Panc1 (cell line): ENCODE data around the gene KCNG2.

ENCODE experiments used
- POLR2AphosphoS5 ChIP-seq: IDR thresholded peaks from 2 replicates; pipeline ENCODE4 v1.6.1; 2012; ENCODE audit warnings: mild to moderate bottlenecking, low read depth, low read length, moderate library complexity
- SIN3A ChIP-seq: IDR thresholded peaks from 2 replicates; pipeline ENCODE4 v1.6.1; 2012; ENCODE audit warnings: low read depth, mild to moderate bottlenecking, low read length, moderate library complexity, borderline replicate concordance; ENCODE audit not compliant: insufficient read depth
- TCF7L2 ChIP-seq: IDR thresholded peaks from 2 replicates; pipeline ENCODE4 v1.6.1; 2011; ENCODE audit warnings: mild to moderate bottlenecking, low read depth, low read length, inconsistent platforms
- TF ChIP-seq, protein P1 (sequence below), 2 experiments: IDR thresholded peaks; 2 replicates each; pipeline ENCODE4 v1.6.1; 2011 to 2012; ENCODE audit warnings: low read depth in 2 of 2, control low read depth in 1 of 2, low read length in 1 of 2, mild to moderate bottlenecking in 1 of 2, moderate library complexity in 1 of 2; ENCODE audit not compliant: insufficient read depth in 1 of 2
- TF ChIP-seq, protein P2 (sequence below): fragments of 450-650 bp; IDR thresholded peaks from 2 replicates; pipeline ENCODE4 v1.5.1; 2017; ENCODE audit warnings: mild to moderate bottlenecking

DNA sequence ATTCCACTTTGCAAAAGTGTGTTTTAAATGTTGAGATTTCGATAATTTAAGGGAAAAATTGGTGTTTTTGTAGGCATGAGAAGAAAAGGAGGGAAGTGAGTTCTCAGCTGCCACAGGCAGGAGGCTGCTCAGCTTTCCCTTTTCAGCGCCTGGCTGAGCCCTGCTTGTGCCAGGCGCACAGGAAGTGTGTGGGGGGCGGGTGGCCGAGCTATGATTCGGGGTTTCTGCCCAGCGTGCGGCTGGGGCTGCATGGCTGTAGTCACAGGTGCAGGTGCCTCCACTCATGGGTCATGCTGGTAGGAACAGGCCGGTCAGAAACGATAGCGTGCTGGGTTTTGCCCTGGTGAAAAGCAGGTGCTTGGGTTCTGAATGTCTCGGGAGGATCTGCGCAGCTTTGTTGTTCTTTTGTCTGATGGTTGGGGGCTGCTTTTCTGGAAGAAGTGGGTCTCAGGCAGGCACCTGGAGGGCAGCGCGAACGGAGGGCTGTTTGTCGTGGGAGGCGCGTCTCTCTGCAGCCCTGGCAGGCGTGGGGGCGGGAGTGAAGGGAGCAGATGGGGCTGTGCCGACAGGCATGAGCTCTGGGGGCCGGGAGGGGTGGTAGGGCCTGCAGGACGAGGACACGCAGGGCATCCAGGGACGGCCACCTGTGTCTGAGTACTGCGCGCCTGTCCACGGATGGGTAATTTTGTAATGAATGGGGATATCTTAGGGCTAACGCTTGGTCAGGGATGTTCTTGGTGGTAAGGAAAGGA, 2.1 kb downstream of the KCNG2 start:
- TF ChIP-seq, protein P1, sequence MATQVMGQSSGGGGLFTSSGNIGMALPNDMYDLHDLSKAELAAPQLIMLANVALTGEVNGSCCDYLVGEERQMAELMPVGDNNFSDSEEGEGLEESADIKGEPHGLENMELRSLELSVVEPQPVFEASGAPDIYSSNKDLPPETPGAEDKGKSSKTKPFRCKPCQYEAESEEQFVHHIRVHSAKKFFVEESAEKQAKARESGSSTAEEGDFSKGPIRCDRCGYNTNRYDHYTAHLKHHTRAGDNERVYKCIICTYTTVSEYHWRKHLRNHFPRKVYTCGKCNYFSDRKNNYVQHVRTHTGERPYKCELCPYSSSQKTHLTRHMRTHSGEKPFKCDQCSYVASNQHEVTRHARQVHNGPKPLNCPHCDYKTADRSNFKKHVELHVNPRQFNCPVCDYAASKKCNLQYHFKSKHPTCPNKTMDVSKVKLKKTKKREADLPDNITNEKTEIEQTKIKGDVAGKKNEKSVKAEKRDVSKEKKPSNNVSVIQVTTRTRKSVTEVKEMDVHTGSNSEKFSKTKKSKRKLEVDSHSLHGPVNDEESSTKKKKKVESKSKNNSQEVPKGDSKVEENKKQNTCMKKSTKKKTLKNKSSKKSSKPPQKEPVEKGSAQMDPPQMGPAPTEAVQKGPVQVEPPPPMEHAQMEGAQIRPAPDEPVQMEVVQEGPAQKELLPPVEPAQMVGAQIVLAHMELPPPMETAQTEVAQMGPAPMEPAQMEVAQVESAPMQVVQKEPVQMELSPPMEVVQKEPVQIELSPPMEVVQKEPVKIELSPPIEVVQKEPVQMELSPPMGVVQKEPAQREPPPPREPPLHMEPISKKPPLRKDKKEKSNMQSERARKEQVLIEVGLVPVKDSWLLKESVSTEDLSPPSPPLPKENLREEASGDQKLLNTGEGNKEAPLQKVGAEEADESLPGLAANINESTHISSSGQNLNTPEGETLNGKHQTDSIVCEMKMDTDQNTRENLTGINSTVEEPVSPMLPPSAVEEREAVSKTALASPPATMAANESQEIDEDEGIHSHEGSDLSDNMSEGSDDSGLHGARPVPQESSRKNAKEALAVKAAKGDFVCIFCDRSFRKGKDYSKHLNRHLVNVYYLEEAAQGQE (IDR thresholded peaks at IDR 0.05; ENCODE audit: insufficient read depth in 1 of 2, low read depth in 2 of 2, low read length in 1 of 2): no peak
- TF ChIP-seq, protein P2, sequence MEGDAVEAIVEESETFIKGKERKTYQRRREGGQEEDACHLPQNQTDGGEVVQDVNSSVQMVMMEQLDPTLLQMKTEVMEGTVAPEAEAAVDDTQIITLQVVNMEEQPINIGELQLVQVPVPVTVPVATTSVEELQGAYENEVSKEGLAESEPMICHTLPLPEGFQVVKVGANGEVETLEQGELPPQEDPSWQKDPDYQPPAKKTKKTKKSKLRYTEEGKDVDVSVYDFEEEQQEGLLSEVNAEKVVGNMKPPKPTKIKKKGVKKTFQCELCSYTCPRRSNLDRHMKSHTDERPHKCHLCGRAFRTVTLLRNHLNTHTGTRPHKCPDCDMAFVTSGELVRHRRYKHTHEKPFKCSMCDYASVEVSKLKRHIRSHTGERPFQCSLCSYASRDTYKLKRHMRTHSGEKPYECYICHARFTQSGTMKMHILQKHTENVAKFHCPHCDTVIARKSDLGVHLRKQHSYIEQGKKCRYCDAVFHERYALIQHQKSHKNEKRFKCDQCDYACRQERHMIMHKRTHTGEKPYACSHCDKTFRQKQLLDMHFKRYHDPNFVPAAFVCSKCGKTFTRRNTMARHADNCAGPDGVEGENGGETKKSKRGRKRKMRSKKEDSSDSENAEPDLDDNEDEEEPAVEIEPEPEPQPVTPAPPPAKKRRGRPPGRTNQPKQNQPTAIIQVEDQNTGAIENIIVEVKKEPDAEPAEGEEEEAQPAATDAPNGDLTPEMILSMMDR: no peak
- TF ChIP-seq TCF7L2 (no peak), POLR2AphosphoS5 (no peak), SIN3A (no peak)
